Measurements from ENCODE around the gene FAM124A.

GRCh38 chr13:51236491-51236792 is 14.2 kb downstream of the FAM124A start:
- TF ChIP-seq CTCF (IDR thresholded peaks at IDR 0.05 in 8 of 11, conservative IDR thresholded peaks at IDR 0.05 in 3 of 11) (no peak), POLR2AphosphoS5 (IDR thresholded peaks at IDR 0.05) (no peak), POLR2A (IDR thresholded peaks at IDR 0.05) (no peak)
